ENCODE measurements around the gene CXCL10. TPM values are rescaled to one million over a fixed set of nuclear protein-coding genes. Genes with fewer than 3 reads are reported as not detected.

CXCL10 gene
- polyA plus RNA-seq, 4 donors, result 3.7 to 8.5 (median 5.5) TPM

- DNase-seq (ENCODE audit: low read depth in 4 of 4, low spot score in 3 of 4), result no peak
Observed at GRCh38 chr4:75997946-75998345, 25.4 kb downstream of the CXCL10 start.

GRCh38 chr4:75997081-75997480, 26.2 kb downstream of the CXCL10 start:
- no peak for DNase-seq (ENCODE audit: low read depth in 4 of 4, low spot score in 3 of 4)

- no peak for DNase-seq (ENCODE audit: low read depth in 4 of 4, low spot score in 3 of 4)
Observed at GRCh38 chr4:75995727-75996126, 27.6 kb downstream of the CXCL10 start.

GRCh38 chr4:75992462-75992861, 30.8 kb downstream of the CXCL10 start:
- DNase-seq (ENCODE audit: low read depth in 4 of 4, low spot score in 3 of 4), result no peak

- no peak for DNase-seq (ENCODE audit: low read depth in 4 of 4, low spot score in 3 of 4)
Observed at GRCh38 chr4:75989846-75990528, 33.3 kb downstream of the CXCL10 start.

GRCh38 chr4:75985116-75985515, 38.2 kb downstream of the CXCL10 start:
- no peak for DNase-seq (ENCODE audit: low read depth in 4 of 4, low spot score in 3 of 4)

GRCh38 chr4:75980576-75980975, 42.7 kb downstream of the CXCL10 start:
- DNase-seq (ENCODE audit: low read depth in 4 of 4, low spot score in 3 of 4), result no peak

GRCh38 chr4:75976177-75976576, 47.1 kb downstream of the CXCL10 start:
- DNase-seq (ENCODE audit: low read depth in 4 of 4, low spot score in 3 of 4), result no peak

GRCh38 chr4:75973766-75974165, 49.5 kb downstream of the CXCL10 start:
- no peak for DNase-seq (ENCODE audit: low read depth in 4 of 4, low spot score in 3 of 4)

Other genes with a start within 250 kb of the CXCL10 start
- under 1 TPM in 1 of 4 donors, not detected in 3; 0.30 TPM for gene PPEF2, start 121.0 kb downstream of the CXCL10 start, polyA plus RNA-seq (ENCODE audit: insufficient read length in 4 of 4)
- 10 to 100 TPM; 13.3 to 16.8 (median 14.9) TPM for gene NAAA, start 82.5 kb downstream of the CXCL10 start, polyA plus RNA-seq (ENCODE audit: insufficient read length in 4 of 4)
- 10 to 100 TPM; 45.4 to 56.7 (median 50.1) TPM for gene SDAD1, start 32.6 kb downstream of the CXCL10 start, polyA plus RNA-seq (ENCODE audit: insufficient read length in 4 of 4)
- gene CXCL9, start 16.0 kb downstream of the CXCL10 start, polyA plus RNA-seq (ENCODE audit: insufficient read length in 4 of 4), result under 1 TPM; 0.08 to 0.24 (median 0.16) TPM
- gene CXCL11, start 12.6 kb upstream of the CXCL10 start, polyA plus RNA-seq (ENCODE audit: insufficient read length in 4 of 4), result under 1 TPM; 0.33 to 0.45 (median 0.41) TPM
- gene ART3, start 51.2 kb upstream of the CXCL10 start, polyA plus RNA-seq (ENCODE audit: insufficient read length in 4 of 4), result under 1 TPM; 0.32 to 0.57 (median 0.42) TPM
- gene NUP54, start 124.9 kb upstream of the CXCL10 start, polyA plus RNA-seq (ENCODE audit: insufficient read length in 4 of 4), result 10 to 100 TPM; 64.7 to 75.4 (median 70.6) TPM
- gene SCARB2, start 190.3 kb upstream of the CXCL10 start, polyA plus RNA-seq (ENCODE audit: insufficient read length in 4 of 4), result 100 to 1,000 TPM; 169 to 231 (median 203) TPM
- 1 to 10 TPM; 6.1 to 9.6 (median 8.2) TPM for gene FAM47E, start 228.2 kb upstream of the CXCL10 start, polyA plus RNA-seq (ENCODE audit: insufficient read length in 4 of 4)

Data from right renal pelvis (tissue), 4 donors.